ENCODE measurements around the gene IQCH. TPM values are rescaled to one million over a fixed set of nuclear protein-coding genes. Genes with fewer than 3 reads are reported as not detected.
A peak's percentile ranks its signal among the peaks of the same experiment; 100 is the strongest.

Gene IQCH
- polyA plus RNA-seq, 1 donor (not counting 4 experiments of a cell fraction or from before 2014, with no cell fraction given): 2.6 TPM

- Histone ChIP-seq H3K36me3 (ENCODE audit: control insufficient read depth in 2 of 2, extremely low read depth in 1 of 2, insufficient read depth in 2 of 2, low read length in 2 of 2) (no peaks in the 10 kb centered on the region), H3K4me1 (ENCODE audit: control insufficient read depth, extremely low read depth, insufficient read depth, low read length) (no peaks in the 10 kb centered on the region), H2AFZ (ENCODE audit: control insufficient read depth, low read length) (no peak overlapping the region), H3K4me3 (ENCODE audit: control insufficient read depth in 2 of 3, extremely low read depth in 1 of 3, insufficient read depth in 2 of 3, low read depth in 1 of 3, low read length in 3 of 3) (no peak overlapping the region), H3K4me2 (ENCODE audit: control insufficient read depth, extremely low read depth, insufficient read depth, low read depth, low read length) (no peak overlapping the region), H3K9me1 (ENCODE audit: control insufficient read depth, extremely low read depth, insufficient read depth, low read length) (no peaks in the 10 kb centered on the region), H3K9ac (ENCODE audit: control insufficient read depth, extremely low read depth, insufficient read depth, low read length) (no peak overlapping the region), H3K27me3 (ENCODE audit: control insufficient read depth, extremely low read depth, insufficient read depth, low read length) (no peaks in the 10 kb centered on the region), H3K9me3 (ENCODE audit: control insufficient read depth, low read depth, low read length) (no peaks in the 10 kb centered on the region), H3K79me2 (ENCODE audit: control insufficient read depth, insufficient read depth, low read length) (no peaks in the 10 kb centered on the region), H4K20me1 (ENCODE audit: control insufficient read depth, extremely low read depth, insufficient read depth, low read length) (no peaks in the 10 kb centered on the region), H3K27ac (ENCODE audit: control insufficient read depth, insufficient read depth, low read length) (no peak overlapping the region)
- FAIRE-seq: no peak
- dilution Hi-C loops (cut with MboI; ENCODE audit: extremely low pct_ligation_motif_present, low sequenced_read_pairs): no loop called here
- no peak for DNase-seq (ENCODE audit: low read depth, low spot score)
- TF ChIP-seq EZH2 (IDR thresholded peaks at IDR 0.05; ENCODE audit: low read length): no peak
- TF ChIP-seq CTCF (optimal IDR thresholded peaks at IDR 0.05 in 1 of 3, IDR thresholded peaks at IDR 0.05 in 1 of 3, conservative IDR thresholded peaks at IDR 0.05 in 1 of 3; ENCODE audit: extremely low read depth in 1 of 3, insufficient read depth in 2 of 3, low read length in 3 of 3): no peak
Measured at GRCh38 chr15:67495585-67495984, 241.0 kb downstream of the IQCH start.

- Histone ChIP-seq H3K4me3 (ENCODE audit: control insufficient read depth in 2 of 3, extremely low read depth in 1 of 3, insufficient read depth in 2 of 3, low read depth in 1 of 3, low read length in 3 of 3) (no peak overlapping the region), H2AFZ (ENCODE audit: control insufficient read depth, low read length) (no peak overlapping the region), H3K9me3 (ENCODE audit: control insufficient read depth, low read depth, low read length) (no peaks in the 10 kb centered on the region), H3K27me3 (ENCODE audit: control insufficient read depth, extremely low read depth, insufficient read depth, low read length) (no peaks in the 10 kb centered on the region), H4K20me1 (ENCODE audit: control insufficient read depth, extremely low read depth, insufficient read depth, low read length) (no peaks in the 10 kb centered on the region), H3K36me3 (ENCODE audit: control insufficient read depth in 2 of 2, extremely low read depth in 1 of 2, insufficient read depth in 2 of 2, low read length in 2 of 2) (no peaks in the 10 kb centered on the region), H3K9me1 (ENCODE audit: control insufficient read depth, extremely low read depth, insufficient read depth, low read length) (no peaks in the 10 kb centered on the region), H3K79me2 (ENCODE audit: control insufficient read depth, insufficient read depth, low read length) (no peaks in the 10 kb centered on the region), H3K27ac (ENCODE audit: control insufficient read depth, insufficient read depth, low read length) (no peak overlapping the region), H3K4me1 (ENCODE audit: control insufficient read depth, extremely low read depth, insufficient read depth, low read length) (no peaks in the 10 kb centered on the region), H3K4me2 (ENCODE audit: control insufficient read depth, extremely low read depth, insufficient read depth, low read depth, low read length) (no peak overlapping the region), H3K9ac (ENCODE audit: control insufficient read depth, extremely low read depth, insufficient read depth, low read length) (no peak overlapping the region)
- dilution Hi-C loops (cut with MboI; ENCODE audit: extremely low pct_ligation_motif_present, low sequenced_read_pairs): no loop called here
- FAIRE-seq: peak; percentile 29
- no peak for TF ChIP-seq EZH2 (IDR thresholded peaks at IDR 0.05; ENCODE audit: low read length)
- no peak for TF ChIP-seq CTCF (optimal IDR thresholded peaks at IDR 0.05 in 1 of 3, IDR thresholded peaks at IDR 0.05 in 1 of 3, conservative IDR thresholded peaks at IDR 0.05 in 1 of 3; ENCODE audit: extremely low read depth in 1 of 3, insufficient read depth in 2 of 3, low read length in 3 of 3)
- DNase-seq (ENCODE audit: low read depth, low spot score): no peak
Measured at GRCh38 chr15:67501177-67501835, 246.7 kb downstream of the IQCH start.
